GM12864 (cell line): ENCODE results near the gene CXXC4.

Experiments
- DNase-seq: peaks from one replicate; pipeline ENCODE4 v3.0.0-alpha.2; 2011; ENCODE audit warnings: low read depth
- H3K4me3 ChIP-seq: 2 replicates; pipeline ENCODE4 v1.5.1; 2011; ENCODE audit warnings: mild to moderate bottlenecking, low read depth, low read length, control low read depth
- TF ChIP-seq, protein P1 (sequence below): IDR thresholded peaks from 2 replicates; pipeline ENCODE4 v1.5.1; 2011; ENCODE audit warnings: low read depth, mild to moderate bottlenecking, moderate library complexity, low read length, control low read depth, inconsistent platforms; ENCODE audit errors: missing control alignments

Gene CXXC4

DNA sequence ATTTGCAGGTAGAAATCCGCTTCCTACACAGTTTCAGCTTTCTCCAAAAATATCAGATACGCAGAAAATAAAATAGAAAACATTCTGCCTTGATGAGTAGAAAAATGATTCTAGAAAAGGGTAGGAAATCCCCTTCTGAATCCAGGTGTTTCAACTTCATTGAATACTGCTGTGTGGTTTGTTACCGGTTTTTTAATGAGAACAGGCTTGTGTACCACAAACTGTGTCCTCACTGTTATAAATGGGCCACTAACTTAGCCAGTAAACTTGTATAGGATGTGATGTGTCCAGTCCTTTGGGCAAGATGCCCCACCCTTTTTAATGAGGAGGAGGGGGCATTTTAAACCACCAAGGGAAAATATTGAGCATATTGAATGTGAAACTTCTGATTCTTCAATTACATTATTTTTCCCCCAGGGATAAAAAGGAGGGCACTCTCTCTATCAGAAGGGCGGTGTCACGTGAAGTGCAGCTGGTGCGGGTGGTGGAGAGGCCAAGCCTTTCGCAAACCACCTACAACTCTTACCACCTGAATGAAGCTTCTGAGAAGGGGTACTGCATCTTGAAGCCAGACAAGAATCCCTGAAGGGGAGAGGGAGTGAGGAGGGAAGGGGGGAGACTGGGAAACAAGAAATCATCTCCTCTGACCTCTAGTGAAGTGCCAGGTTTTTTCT, 4.5 kb downstream of the CXXC4 start:
- no peak for DNase-seq
- peak overlapping the region; percentile 88 for H3K4me3 ChIP-seq

DNA sequence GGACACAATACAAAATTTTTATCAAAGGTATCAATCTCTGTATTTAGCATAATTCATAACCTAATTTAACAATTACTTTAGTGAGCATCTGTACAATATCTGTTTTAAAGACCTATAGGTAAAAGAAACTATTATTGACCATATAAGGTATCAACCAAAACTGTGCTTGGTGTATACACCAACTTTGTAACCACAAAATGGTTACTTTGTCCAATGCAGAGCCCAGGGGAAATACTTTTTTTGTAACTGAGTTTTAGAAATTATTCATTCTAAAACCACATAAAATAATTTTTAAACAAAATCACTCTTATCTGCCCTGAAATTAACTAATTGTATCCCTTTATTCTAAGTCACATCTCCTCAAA, 5.0 kb downstream of the CXXC4 start:
- TF ChIP-seq, protein P1, sequence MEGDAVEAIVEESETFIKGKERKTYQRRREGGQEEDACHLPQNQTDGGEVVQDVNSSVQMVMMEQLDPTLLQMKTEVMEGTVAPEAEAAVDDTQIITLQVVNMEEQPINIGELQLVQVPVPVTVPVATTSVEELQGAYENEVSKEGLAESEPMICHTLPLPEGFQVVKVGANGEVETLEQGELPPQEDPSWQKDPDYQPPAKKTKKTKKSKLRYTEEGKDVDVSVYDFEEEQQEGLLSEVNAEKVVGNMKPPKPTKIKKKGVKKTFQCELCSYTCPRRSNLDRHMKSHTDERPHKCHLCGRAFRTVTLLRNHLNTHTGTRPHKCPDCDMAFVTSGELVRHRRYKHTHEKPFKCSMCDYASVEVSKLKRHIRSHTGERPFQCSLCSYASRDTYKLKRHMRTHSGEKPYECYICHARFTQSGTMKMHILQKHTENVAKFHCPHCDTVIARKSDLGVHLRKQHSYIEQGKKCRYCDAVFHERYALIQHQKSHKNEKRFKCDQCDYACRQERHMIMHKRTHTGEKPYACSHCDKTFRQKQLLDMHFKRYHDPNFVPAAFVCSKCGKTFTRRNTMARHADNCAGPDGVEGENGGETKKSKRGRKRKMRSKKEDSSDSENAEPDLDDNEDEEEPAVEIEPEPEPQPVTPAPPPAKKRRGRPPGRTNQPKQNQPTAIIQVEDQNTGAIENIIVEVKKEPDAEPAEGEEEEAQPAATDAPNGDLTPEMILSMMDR = no peak
- peak overlapping the region; percentile 88; the same call in 1 of the 2 replicates for H3K4me3 ChIP-seq
- no peak for DNase-seq

More for the DNA sequence above, 4.5 kb downstream of the CXXC4 start:
- TF ChIP-seq, protein P1 = no peak

DNA sequence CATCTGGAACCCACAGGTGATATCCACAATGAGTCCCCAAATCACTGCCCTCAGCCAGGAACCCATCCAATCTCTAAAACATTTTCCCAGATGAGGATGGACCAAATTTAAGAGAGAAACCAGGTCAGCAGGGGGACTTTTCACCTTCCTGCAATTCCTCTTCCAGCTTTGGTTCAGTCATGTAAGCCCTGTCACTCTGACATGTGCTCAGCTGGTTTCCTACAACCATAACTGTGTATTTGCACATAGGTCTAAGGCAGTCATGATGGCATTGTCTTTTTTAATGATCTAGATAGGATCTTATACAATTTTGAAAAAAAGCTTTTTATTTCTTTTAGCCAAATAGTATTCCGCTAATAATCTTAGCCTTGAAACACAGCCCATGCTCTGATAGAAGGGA, 6.5 kb downstream of the CXXC4 start:
- no peak for DNase-seq
- H3K4me3 ChIP-seq = no peak overlapping the region
- TF ChIP-seq, protein P1 = no peak

DNA sequence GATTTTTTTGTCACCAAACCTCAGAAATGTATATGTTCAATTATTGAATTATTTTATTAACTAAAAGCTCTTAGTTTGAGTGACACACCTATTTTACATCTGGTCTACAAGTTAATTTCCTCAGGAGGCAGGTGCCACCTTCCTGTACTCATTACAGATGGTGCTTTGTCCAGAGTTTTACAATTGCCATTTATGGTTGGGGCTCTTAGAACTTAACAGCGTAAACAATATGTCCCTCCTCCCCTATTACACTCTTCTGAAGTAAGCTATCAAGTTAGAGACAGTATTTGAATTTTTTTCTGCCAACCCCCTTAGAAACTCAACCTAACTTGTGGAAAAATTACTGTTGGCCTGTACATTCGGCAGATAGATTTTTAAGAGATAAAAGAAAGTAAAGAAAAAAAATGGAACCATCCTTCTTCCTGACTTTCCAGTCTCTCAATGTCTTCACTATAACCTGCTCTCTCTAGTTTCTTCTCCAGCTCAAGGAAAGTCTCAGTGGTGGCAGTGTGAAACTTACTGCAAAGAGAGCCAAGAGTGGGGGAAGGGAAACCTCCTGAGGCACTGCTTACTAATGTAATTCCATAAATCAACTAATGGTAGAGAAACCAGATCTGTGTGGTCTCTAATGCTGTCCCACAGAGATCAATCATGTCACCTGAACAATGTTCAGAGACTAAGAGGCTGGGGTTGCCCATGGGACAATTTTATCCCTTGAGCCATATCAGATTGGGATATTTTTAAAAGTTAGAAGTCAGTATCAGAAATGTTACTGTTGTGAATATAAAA, 7.8 kb downstream of the CXXC4 start:
- no peak overlapping the region for H3K4me3 ChIP-seq
- DNase-seq = no peak
- TF ChIP-seq, protein P1 = no peak

DNA sequence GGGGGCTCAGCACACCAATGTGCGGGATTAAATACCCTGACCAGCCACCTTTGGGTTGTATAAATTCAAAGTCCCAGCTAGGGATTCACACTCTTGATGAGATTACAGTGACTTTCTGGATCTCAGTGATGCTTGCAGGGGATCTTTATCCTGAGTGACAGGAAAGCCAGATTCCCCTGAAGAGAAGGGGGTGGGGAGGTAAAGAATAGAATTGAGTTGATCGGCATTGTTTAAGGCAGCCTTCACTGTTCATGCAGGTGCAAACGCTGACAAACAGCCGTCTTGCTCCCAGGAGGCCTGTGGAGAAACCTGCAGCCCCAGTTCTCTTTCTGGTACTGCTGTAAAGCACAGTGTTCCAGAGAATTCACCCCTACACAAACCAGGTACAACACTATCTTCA, 19.0 kb downstream of the CXXC4 start:
- no peak overlapping the region for H3K4me3 ChIP-seq
- TF ChIP-seq, protein P1 = no peak
- no peak for DNase-seq

DNA sequence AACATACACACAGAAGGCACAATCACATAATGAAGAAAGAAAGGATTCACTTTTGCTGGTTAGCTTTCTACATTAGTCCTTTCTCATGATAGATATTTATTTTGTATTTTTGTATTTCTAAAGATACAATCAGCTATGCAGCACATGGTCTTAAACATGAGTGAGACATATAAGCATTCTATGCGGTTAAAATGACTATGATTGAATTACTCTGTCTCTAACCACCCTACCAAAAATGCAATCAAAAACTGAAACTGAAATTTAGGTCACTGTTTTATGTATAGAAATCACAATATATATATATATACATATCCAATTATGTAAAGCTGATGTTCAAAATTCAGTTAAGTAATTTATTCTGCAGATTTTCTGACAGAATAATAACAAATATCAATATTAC, 21.9 kb downstream of the CXXC4 start:
- TF ChIP-seq, protein P1 = no peak
- no peak for DNase-seq
- H3K4me3 ChIP-seq = no peak overlapping the region
